HG03095 (cell line): ENCODE measurements around the gene ARL5C.
A peak's percentile ranks its signal among the peaks of the same experiment; 100 is the strongest.
"Not testable (repeated sequence)": the region's sequence is repeated elsewhere in the genome, so short reads cannot be mapped to it uniquely, and the experiment has no call there.

Experiments used
- ATAC-seq: cut with Tn5 transposase; IDR thresholded peaks from one replicate; pipeline ENCODE4 v1.9.1; 2021; ENCODE audit warnings: moderate library complexity; ENCODE audit not compliant: unreplicated experiment

The ARL5C gene

DNA sequence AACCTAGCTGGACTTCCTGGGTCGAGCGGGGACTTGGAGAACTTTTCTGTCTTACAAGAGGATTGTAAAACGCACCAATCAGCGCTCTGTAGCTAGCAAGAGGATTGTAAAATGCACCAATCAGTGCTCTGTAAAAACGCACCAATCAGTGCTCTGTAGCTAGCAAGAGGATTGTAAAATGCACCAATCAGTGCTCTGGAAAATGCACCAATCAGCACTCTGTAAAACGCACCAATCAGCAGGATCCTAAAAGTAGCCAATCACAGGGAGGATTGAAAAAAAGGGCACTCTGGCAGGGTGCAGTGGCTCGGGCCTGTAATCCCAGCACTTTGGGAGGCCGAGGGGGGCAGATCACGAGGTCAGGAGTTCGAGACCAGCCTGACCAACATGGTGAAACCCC lies 2.5 kb upstream of the ARL5C start:
- ATAC-seq = not testable (repeated sequence)

DNA sequence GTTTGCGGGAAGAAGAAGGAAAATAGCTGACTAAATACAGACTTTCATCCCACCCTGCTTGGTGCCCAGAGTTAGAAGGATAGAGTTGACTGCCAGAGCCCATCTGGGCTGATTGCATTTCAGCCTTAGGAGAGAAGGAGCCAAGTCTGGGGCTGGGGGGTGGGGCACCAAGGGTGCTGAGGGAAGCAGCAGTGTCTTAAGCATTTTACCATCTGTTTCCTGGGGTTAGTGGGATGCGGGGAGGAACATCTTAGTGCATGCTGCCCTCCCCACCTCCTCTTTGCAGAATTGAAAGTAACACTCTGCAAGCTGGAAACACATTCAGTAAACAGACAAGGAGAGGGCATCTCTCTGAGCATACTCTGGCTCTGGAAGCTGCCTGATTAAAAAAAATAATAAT lies 1.5 kb upstream of the ARL5C start:
- ATAC-seq = no peak

DNA sequence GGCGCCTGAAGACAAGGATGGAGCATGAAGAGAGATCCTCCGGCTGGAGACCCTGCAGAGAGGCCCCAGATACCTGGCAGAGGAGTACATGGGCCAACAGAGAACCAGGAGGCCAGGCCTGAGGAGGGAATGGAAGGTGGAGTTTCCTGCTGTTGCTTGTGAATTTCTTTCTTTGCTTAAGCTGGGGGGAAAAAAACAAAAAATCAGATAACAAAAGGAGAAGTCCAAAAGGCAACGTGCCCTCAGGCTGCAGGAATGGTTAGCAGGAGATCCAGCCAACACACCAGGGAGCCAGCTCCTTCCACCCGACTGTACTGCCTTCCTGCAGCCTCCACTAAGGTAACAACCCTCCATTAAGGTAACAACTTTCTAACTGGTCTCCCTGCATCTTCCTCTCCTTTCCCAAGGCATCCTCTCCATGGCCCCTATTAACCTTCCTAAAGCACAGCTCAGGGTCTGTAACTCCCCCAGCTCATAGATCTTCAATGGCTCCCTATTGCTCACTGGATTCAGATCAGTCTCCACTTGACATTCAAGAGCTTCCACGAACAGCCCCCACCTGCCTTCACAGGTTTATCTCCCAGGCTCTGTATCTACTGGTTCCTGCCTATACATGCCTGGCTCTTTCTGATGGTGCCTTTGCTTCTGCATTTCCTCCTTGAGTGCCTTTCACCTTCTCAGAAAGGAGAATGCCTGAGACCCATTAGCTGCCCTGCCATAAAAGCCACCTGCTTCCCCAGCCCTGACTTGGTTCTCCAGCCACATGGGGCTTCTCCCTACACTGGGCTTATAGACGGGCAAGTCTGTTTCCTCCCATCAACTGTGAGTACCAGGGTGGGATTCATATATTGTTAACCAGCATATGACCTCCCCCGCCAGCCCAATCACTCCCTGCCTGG lies 725 bp upstream of the ARL5C start:
- ATAC-seq = no peak

DNA sequence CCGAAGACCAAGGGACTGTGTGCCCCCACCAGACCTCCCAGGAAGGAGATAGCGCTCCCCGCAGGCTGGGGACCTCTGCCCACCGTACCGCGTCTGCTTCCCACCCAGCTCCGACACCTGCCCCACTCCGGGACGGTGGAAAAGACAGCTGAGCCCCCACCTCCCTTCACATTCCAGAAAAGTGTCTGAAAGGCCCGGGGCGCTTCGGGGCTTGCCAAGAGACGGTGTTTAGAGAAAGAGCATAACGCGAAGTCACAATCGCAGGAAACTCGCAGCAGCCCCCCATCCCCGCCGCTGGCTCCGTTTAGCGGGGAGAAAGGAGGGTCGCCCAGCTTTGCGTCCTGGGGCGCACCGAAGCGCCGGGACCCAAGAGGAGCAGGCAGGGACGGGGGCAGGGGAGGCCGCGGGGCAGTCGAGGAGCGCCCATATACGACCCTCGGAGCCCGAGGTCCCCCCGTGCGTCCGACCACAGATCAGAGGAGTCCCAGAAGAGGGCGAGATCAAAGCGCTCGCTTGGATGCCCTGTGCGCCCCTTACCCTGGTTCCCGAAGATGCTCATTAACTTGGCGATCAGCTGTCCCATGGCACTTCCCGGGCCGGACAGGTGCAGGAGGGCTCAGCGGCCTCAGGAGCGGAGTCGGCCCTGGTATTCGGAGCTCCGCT lies 652 bp downstream of the ARL5C start:
- ATAC-seq = no peak

DNA sequence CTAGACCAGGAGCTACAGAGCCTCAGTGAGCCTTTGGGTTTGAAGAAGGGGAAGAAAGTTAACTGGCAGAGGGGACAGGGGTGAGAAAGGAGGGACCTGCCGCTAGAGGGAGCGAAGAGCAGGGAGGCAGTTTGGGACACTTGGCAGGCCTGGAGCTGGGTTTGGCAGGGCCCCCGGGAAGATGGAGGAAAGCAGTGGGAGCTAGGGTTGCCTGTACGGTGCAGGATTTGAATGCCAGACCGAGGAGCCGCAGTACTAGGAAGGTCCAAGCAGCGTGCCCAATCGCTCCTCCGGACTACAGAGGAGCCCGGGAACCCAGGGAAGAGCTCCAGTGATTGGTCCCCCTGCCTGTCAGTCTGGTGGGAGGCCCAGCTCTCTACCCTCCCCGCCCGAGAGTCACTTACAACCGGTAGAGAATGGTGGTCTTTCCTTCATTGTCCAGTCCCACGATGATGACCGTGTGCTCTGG lies 1.3 kb downstream of the ARL5C start:
- ATAC-seq = peak; percentile 74

DNA sequence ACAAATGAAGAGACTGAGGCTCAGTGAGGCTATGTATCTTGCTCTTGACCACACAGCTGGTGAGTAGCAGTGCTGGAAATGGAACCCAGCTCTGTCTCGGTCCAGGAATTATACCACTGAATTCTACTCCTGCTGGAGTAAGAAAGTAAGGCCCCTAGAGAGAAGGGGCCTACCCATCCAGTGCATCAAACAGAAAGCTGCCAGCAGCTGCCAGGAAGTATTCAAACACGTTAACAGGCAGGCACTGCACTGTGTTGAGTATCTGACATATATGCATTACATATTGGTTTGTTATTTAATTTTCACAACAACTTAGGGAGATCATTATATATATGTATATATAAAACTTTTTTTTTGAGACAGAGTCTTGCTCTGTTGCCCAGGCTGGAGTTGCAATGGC lies 4.0 kb downstream of the ARL5C start:
- no peak for ATAC-seq

DNA sequence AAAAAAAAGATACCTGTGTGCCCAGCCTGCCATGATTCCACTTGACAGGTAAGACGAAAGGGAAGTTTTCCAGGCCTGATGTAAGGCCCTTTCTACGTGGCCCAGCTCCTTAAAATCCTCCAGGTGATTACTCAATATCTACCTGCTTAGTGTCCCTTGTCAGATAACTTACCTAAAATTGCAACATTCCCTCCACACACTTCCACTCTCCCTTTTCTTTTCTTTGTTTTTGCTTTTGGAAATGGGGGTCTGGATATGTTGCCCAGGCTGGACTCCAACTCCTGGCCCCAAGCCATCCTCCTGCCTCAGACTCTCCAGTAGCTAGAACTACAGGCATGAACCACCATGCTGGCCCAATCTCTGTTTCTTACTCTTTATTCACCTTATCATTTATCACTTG lies 7.3 kb downstream of the ARL5C start:
- ATAC-seq = no peak

DNA sequence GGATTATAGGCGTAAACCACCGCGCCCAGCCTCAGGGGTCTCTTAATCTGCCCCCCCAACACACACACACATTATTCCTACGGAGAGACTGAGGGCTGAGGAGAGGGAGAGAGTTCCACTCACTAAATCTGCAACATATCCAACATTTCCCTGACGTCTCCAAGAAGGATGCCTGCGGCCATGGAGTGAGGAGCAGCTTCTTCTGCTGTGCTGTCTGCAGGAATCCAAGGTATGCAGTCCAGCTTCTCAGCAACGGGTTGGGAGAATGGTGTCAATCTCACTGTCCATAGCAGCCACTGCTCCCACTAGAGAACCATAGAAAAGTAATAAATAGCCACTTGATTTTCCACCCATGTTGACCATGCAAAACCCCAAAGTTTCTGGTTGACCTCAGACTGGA lies 9.5 kb downstream of the ARL5C start:
- no peak for ATAC-seq

DNA sequence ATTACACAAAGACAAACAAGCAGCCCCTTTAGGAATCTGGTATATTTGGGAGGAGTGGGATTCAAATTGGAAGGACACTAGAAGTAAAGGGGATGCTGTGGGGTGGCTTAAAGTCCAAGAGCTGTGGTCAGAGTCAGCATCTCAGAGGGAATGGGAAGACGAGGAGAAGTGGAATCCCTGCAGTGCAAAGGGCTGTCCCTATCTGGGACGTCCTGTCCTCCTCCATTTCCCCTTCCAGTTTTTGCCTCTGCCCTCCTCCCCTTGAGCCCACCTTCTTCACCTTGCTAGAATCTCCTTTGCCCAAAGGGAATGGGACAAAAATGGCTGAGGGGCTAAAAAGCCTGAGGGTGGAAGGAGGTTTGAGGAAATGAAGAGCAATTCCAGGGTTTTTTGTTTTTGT lies 10.3 kb downstream of the ARL5C start:
- ATAC-seq = no peak

DNA sequence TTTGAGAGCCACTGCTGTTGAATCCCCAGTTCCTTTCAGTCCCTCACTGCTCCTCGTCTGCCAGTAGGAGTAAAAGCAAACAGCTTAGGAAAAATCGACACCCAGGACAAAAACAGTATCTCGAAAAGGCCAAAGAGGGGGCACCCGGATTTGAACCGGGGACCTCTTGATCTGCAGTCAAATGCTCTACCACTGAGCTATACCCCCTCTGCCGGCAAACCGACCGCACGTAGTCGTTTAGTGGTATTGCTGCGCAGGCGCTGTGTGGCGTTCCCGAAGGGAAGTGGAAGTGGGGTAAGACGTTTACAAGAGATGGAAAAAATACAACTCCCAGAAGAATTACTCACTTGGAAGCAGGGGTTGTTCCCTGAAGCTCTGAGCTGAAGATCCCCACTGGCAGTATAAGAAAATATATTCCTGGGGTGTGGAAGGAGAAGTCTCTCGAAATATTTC lies 12.3 kb downstream of the ARL5C start:
- no peak for ATAC-seq

DNA sequence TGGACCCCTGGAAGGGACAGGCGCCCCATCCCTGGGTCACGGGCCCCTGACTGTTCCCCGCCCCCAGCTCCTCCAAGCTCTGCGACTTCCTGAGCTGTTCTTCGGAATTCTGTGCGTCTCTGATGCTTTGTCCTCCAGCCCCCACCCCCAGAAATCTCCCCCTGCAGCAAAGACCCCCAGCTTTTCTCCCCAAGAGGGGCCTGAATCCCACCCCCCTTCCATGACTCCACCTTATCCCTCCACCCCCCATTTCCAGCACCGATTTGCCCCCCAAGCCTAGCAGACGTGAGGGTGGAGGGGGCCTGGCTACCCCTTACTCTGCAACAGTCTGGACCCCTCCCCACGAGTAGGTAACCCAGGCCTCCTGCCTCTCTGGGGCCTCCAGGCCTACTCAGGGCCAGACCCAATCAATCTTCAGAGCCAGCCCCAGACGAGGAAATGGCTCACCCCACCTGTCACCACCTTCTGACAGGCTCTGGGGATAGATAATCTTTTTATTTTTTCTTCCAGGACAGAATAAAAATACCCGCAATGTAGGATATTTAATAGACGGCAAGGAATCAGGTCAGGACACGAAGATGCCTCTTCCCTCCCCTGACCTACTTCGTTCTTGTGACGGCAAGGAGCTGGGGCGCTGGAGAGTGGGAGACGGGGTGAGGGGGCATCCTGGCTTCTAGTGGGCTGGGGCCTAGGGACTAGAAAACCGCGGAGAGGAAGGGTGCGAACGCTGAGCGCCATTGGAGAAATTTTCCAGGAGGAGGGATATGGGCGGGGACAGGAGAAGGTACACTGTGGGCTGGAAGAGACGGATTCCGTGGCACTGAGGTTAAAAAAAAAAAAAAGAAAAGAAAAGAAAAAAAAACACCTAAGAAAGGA lies 13.8 kb downstream of the ARL5C start:
- no peak for ATAC-seq

DNA sequence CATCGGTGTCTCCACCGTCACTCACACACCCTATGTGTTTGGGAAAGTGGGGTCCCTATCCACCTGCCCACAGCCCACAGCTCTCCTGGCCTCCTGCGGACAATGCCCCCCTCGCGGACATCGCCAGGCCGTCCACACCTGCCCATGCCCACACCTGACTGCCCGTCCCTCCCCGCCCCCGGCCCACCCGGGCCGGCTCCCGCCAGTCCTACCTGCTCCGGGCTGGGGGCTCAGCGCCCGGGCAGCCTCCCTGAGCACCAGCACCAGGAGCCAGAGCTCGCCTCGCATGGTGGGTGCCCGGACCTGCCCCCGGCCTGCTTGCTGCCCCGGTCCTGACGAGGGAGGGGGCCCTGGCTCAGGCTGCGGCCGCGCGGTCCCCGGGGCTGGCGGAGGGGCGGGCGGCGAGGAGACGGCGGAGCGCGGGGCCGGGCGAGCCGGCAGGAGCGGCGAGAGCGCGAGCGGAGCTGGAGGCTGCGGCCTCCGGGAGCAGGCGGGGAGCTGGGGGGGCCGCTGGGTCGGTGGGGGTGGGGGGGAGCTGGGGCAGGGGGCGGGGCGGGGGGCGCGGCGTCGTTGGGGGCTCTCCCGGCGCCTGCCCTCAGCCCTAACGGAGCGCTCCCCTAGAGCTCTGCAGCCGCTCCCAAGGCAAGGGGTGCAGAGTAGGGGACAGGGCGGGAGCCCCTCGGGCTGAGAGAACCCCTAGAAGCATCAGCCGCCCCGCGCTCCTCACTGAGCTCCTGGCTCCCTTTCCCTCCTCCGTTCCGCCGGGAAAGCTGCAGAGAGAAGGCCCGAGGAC lies 14.6 kb downstream of the ARL5C start, which contains the start of gene PLXDC1:
TSS of gene PLXDC1 (minus strand) at position 488 of the 793 bp plus-strand sequence. CDS start at position 288, 200 bp downstream.
- no peak for ATAC-seq

DNA sequence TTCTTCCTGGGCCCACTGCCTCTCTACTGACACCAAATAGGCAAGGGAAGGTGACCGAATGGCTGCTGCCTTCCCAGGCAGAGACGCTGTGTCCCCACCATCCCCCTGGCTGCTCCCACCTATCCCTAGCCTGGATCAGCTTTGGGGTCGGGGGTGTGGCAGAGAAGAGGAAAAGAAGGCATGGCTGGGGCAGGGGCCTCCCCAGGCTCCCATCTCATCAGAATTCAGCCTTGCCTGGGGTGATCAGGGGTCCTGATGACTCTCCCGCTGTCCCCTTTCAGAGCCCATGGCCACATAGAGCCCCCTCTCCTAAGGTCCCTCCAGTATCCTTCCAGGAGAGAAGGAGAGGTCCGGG lies 15.2 kb downstream of the ARL5C start:
- ATAC-seq = no peak

DNA sequence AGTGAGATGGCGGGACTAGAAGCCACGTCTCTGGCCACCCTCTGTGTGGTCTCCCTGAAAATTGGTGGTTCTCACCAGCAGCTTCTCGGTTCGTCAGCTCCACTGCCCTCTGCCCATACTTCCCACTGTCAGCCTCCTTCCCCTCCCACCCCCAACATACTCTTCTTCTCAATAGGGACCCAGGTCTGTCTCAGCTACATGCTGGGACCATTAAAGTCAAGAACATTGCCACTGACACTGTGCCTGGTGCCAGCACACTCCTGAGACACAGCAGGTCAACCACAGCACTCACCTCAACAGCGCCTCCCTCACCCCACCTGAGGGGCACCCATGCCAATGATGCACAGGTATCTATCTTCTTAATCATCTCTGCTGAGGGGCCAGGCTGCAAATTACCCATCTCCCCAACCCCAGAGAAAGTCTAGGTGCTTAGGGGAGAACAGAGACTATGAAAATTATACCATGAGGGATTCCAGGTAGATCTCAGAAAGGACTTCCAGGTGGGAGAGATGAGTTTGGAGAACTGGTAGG lies 15.8 kb downstream of the ARL5C start:
- no peak for ATAC-seq

DNA sequence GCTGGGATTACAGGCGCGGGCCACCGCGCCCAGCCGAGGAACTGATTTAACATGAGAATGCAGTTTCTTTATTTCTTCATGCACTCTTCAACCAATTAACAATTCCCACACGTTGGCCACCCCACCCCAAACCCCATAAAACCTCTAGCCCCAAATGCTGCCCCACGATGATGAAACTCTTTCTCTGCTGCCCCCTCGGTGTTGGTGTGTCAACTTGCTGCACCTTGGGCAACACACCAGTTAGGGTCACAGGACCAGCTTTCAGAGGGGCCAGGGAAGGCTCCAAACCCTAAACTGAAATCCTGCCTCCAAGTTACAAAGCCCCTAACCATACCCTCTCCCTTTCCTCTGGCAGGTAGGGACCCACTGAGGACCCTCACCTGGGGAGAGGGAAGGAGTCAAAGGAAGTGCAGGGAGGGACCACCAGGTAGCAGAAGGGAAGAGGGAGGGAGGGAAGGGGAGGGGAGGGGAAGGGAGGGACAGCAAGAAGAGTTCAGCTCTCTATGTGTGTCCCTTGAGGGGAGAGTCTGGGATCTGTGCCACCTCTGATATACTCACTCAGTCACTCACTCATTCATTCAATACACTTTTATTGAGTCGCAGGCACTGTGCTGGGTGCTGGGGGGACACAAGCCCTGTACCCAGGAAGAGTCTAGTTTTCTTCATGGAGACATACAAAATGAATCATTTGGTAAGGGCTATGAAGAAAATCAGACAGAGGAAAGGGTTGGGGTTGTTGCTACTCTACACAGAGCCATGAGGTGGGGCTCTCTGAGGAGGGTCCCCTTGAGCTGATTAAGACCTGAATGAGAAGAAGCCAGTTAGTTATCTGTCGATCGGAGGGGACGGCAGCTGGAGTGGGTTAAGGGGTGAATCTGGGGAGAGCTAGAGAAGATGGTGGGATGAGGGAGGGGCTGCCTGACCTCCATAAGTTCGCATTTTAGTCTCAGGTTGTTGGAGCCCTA lies 18.5 kb downstream of the ARL5C start:
- no peak for ATAC-seq

DNA sequence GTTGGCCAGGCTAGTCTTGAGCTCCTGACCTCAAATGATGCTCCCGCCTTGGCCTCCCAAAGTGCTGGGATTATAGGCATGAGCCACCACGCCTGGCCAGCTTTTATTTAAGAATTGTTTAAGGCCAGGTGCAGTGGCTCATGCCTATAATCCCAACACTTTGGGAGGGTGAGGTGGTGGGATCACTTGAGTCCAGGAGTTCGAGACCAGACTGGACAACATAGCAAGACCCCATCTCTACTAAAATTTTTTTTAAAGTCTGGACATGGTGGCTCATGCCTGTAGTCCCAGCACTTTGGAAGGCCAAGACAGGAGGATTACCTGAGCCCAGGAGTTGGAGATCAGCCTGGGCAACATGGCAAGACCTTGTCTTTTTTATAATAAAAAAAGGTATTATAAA lies 19.7 kb downstream of the ARL5C start:
- no peak for ATAC-seq

DNA sequence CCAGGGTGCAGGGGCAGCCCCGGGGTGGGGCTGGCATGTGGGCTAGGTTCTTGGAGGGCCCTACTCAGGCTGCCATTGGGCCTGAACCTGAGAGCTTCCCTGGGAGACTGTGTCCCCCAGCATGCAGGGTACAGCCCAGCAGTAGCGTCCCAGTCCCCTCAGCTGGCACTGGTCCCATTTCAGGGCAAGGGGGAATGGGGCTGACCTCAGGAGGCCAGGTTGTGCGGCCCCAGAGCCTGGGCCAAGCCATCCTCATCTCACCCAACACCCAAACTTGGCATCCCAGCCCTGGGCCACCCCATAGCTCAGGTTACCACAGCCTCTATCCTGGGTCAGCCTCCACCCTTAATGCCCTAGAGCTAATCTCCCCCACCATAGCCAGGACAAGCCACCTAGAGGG lies 20.8 kb downstream of the ARL5C start:
- no peak for ATAC-seq

DNA sequence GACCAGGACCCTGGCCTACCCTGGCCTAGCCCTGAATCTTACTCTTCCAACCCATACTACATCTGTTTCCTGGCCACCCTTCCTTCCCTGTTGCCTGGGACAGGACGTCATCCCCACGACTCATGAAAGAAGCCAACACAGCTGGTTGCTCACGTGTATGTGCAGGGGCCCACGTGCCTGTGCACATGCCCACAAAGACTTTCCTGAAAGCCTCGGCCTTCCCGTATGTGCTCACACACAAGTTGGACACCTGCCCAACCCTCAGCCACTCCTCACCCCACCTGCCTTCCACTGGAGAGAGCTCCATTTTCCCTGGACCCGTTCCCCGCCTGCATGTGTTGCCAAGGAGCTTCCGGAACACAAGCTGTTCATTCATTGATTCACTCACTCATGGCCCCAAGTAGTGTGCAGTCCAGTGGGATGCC lies 21.5 kb downstream of the ARL5C start:
- no peak for ATAC-seq

DNA sequence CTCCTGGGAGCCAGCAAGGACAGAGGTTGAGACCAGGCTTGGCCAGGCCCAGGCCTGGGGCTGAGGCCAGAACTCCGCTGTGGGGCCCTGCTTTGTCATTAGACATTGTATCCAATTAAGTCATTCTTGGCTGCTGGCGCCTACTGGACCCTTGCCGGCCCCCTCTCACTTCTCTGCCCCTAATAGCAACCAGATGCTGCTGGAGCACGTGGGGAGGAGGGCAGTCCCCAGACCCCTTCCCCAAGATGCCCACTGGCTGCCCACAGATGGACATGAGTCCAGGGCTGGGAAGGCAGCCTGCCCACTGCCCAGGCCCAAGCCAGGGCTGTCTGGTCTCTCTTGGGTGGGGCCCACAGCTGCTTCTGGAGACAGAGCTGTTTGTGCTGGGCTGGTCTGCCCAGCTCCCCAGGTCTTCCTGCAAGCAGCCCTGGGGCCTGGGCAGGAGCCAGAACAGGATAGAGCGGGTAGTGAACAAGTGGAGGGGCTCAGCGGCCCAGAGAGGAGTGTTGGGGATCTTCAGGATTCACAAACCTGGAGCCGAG lies 22.3 kb downstream of the ARL5C start:
- no peak for ATAC-seq
